PC-3 (cell line): Measurements from ENCODE around the gene ABAT.

Experiments used
- CTCF ChIP-seq: fragments of 300-600 bp; sonication (generic); conservative IDR thresholded peaks from 2 replicates; pipeline ENCODE4 v1.5.1; 2017; ENCODE audit warnings: antibody characterized with exemption, low read depth, mild to moderate bottlenecking, low read length
- EZH2 ChIP-seq: fragments of 300-600 bp; sonication (generic); IDR thresholded peaks from one replicate; pipeline ENCODE4 v1.6.1; 2017; ENCODE audit warnings: antibody characterized with exemption, mild to moderate bottlenecking, low read length; ENCODE audit not compliant: unreplicated experiment
- EZH2phosphoT487 ChIP-seq: fragments of 300-600 bp; sonication (generic); IDR thresholded peaks from 2 replicates; pipeline ENCODE4 v1.6.1; 2018; ENCODE audit warnings: mild to moderate bottlenecking, antibody characterized with exemption, low read length, borderline replicate concordance

- TF ChIP-seq CTCF (no peak), EZH2 (no peak), EZH2phosphoT487 (no peak)
Measured at GRCh38 chr16:8631818-8632465, 42.5 kb upstream of the ABAT start.
